Measurements from ENCODE around the gene BLTP2.

DNA sequence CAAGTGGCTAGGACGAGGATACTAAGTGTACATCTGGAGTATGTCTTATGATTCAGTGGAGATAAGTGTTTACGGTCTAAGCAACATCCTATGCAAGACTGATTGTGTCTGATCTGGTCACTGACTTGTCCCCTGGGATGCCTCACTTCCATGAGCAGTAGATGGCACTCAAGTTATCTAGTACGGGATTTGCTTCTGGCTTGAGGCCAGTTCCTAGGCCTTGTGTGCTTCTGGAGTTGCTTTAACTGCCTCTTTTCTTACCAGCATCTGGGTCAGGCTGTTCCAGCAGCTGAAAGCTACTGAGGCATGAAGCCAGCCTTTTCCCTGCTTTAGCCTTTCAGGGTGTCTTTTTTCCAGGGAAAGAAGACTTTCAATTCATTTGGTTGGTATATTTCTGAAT lies 40.0 kb upstream of the BLTP2 start:
- TF ChIP-seq CTCF (IDR thresholded peaks at IDR 0.05; ENCODE audit: low read length) (no peak), EZH2 (optimal IDR thresholded peaks at IDR 0.05; ENCODE audit: low read depth, low read length) (no peak), EZH2phosphoT487 (IDR thresholded peaks at IDR 0.05; ENCODE audit: low read length) (no peak)
